ENCODE data around the gene MAMSTR. TPM values are rescaled to one million over a fixed set of nuclear protein-coding genes. Genes with fewer than 3 reads are reported as not detected.

Gene MAMSTR
- total and polyA plus RNA-seq, 2 of the 4 experiments (the other 2 are of a cell fraction), result 0.18 to 1.9 TPM

DNA sequence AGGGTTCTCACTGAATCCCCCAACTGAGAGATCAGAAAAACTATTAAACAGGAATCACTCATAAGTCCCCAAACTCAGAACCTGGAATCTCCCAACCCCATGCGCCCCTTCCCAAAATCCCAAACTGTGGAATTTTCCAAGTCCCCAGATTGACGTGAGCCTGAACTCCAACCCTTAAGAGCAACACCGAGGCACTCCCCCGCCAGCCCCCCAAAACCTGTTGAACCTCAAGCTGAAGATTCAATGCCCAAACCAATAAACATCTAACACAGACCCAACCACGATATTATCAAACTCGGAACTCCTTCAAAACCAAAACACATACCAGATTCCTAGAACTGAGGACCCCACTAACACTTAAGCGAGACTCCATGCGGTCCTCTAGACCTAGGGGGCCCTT is 26.6 kb upstream of the MAMSTR start:
- intact Hi-C loops (cut with micrococcal nuclease) (no loop called here), dilution Hi-C loops (cut with HindIII; ENCODE audit: low sequenced_read_pairs, unreplicated experiment) (no loop called here), in situ Hi-C loops (cut with MboI; ENCODE audit: low sequenced_read_pairs) (no loop called here)
- WGBS, 2 experiments (ENCODE audit: extremely low coverage in 2 of 2, insufficient read length in 1 of 2), result 83% methylated on average over 1 of the region's 8 CpGs; no CpG with 5 or more reads in 1 of the 2 experiments
- Histone ChIP-seq H3K4me1 (ENCODE audit: control insufficient read depth, insufficient read depth, low read length) (no peaks in the 10 kb centered on the region), H3K4me3 (ENCODE audit: insufficient read depth, low read depth, low read length) (no peak overlapping the region), H2AK9ac (replicated peaks; ENCODE audit: low read depth, low read length, poor library complexity) (peak overlapping the region; percentile 79), H2BK5ac (ENCODE audit: low read depth, low read length, poor library complexity, severe bottlenecking) (no peak overlapping the region), H4K8ac (ENCODE audit: low read depth in 2 of 2, low read length in 2 of 2) (peak overlapping the region; percentile 28 to 99; a peak in 3 of 4 replicates), H4K91ac (ENCODE audit: insufficient read depth, low read depth, low read length) (no peak overlapping the region), H3K56ac (ENCODE audit: extremely low read depth, insufficient read depth, low read length) (no peak overlapping the region), H3K27ac (ENCODE audit: insufficient read depth, low read length) (no peak overlapping the region), H2AFZ (replicated peaks; ENCODE audit: low read length, poor library complexity) (peak overlapping the region; percentile 96), H3K36me3 (ENCODE audit: control insufficient read depth, insufficient read depth, low read length) (no peaks in the 10 kb centered on the region), H2AK5ac (ENCODE audit: low read depth, low read length) (peak overlapping the region; percentile 40; the same call in 1 of the 2 replicates), H2BK15ac (ENCODE audit: low read depth, low read length) (no peak overlapping the region), H3K4ac (ENCODE audit: low read depth, low read length) (no peak overlapping the region), H3K4me2 (ENCODE audit: low read depth, low read length) (no peak overlapping the region), H3K27me3 (ENCODE audit: control insufficient read depth, insufficient read depth, low read length) (peaks cover 9% of the 10 kb centered on the region; the same call in 1 of the 2 replicates), H4K5ac (ENCODE audit: low read depth, low read length) (no peak overlapping the region), H4K20me1 (ENCODE audit: insufficient read depth, low read length) (no peaks in the 10 kb centered on the region), H3K18ac (ENCODE audit: low read depth, low read length) (no peak overlapping the region), H3K14ac (replicated peaks; ENCODE audit: low read depth, low read length) (no peak overlapping the region), H2BK20ac (ENCODE audit: low read depth, low read length) (no peak overlapping the region), H2BK120ac (ENCODE audit: low read depth, low read length) (no peak overlapping the region), H3K9me1 (ENCODE audit: insufficient read depth, low read length) (no peaks in the 10 kb centered on the region), H3K79me1 (ENCODE audit: low read depth in 1 of 2, low read length in 2 of 2) (no peaks in the 10 kb centered on the region), H3K9me3 (ENCODE audit: control insufficient read depth, insufficient read depth, low read length) (no peaks in the 10 kb centered on the region), H3K9ac (ENCODE audit: low read depth, low read length) (no peak overlapping the region), H3K23ac (ENCODE audit: low read depth, low read length) (no peak overlapping the region)
- ATAC-seq (ENCODE audit: low read depth) (no peak), DNase-seq (no peak)
- POLR2A ChIA-PET (ENCODE audit: unreplicated experiment), result no interaction called here
- TF ChIP-seq BHLHE40 (IDR thresholded peaks at IDR 0.05; ENCODE audit: low read depth, low read length), result no peak
- TF ChIP-seq RCOR1 (IDR thresholded peaks at IDR 0.05; ENCODE audit: insufficient replicate concordance, low read length), result no peak
- no peak for TF ChIP-seq MAFK (IDR thresholded peaks at IDR 0.05; ENCODE audit: low read depth, low read length)
- TF ChIP-seq CEBPB (IDR thresholded peaks at IDR 0.05; ENCODE audit: low read depth, low read length), result no peak
- TF ChIP-seq, protein P1, sequence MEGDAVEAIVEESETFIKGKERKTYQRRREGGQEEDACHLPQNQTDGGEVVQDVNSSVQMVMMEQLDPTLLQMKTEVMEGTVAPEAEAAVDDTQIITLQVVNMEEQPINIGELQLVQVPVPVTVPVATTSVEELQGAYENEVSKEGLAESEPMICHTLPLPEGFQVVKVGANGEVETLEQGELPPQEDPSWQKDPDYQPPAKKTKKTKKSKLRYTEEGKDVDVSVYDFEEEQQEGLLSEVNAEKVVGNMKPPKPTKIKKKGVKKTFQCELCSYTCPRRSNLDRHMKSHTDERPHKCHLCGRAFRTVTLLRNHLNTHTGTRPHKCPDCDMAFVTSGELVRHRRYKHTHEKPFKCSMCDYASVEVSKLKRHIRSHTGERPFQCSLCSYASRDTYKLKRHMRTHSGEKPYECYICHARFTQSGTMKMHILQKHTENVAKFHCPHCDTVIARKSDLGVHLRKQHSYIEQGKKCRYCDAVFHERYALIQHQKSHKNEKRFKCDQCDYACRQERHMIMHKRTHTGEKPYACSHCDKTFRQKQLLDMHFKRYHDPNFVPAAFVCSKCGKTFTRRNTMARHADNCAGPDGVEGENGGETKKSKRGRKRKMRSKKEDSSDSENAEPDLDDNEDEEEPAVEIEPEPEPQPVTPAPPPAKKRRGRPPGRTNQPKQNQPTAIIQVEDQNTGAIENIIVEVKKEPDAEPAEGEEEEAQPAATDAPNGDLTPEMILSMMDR (conservative IDR thresholded peaks at IDR 0.05; ENCODE audit: low read depth, low read length), result no peak
- TF ChIP-seq MXI1 (IDR thresholded peaks at IDR 0.05; ENCODE audit: borderline replicate concordance, low read depth, low read length), result no peak
- TF ChIP-seq, protein P2, sequence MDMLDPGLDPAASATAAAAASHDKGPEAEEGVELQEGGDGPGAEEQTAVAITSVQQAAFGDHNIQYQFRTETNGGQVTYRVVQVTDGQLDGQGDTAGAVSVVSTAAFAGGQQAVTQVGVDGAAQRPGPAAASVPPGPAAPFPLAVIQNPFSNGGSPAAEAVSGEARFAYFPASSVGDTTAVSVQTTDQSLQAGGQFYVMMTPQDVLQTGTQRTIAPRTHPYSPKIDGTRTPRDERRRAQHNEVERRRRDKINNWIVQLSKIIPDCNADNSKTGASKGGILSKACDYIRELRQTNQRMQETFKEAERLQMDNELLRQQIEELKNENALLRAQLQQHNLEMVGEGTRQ (IDR thresholded peaks at IDR 0.05; ENCODE audit: low read depth, low read length), result no peak
- TF ChIP-seq CHD1 (IDR thresholded peaks at IDR 0.05; ENCODE audit: low read depth, low read length), result no peak
- TF ChIP-seq SMC3 (IDR thresholded peaks at IDR 0.05; ENCODE audit: low read depth, low read length), result no peak
- TF ChIP-seq POLR2A (IDR thresholded peaks at IDR 0.05; ENCODE audit: low read depth, low read length), result no peak
- no peak for TF ChIP-seq RAD21 (IDR thresholded peaks at IDR 0.05; ENCODE audit: low read length)
- no peak for TF ChIP-seq FOS (IDR thresholded peaks at IDR 0.05; ENCODE audit: low read depth, low read length)
- no peak for TF ChIP-seq MAZ (IDR thresholded peaks at IDR 0.05; ENCODE audit: borderline replicate concordance, low read depth, low read length)
- no peak for TF ChIP-seq NFE2L2 (IDR thresholded peaks at IDR 0.05; ENCODE audit: low read depth, low read length)
- no peak for TF ChIP-seq RFX5 (IDR thresholded peaks at IDR 0.05; ENCODE audit: low read depth, low read length)
- TF ChIP-seq, protein P3, sequence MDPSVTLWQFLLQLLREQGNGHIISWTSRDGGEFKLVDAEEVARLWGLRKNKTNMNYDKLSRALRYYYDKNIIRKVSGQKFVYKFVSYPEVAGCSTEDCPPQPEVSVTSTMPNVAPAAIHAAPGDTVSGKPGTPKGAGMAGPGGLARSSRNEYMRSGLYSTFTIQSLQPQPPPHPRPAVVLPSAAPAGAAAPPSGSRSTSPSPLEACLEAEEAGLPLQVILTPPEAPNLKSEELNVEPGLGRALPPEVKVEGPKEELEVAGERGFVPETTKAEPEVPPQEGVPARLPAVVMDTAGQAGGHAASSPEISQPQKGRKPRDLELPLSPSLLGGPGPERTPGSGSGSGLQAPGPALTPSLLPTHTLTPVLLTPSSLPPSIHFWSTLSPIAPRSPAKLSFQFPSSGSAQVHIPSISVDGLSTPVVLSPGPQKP (IDR thresholded peaks at IDR 0.05; ENCODE audit: borderline replicate concordance, low read depth, low read length), result no peak
- CTCF ChIA-PET, result interaction anchor here (1.1 kb wide), 1 partner anchor 13 kb away, joined by 3 read pairs; no protein-coding TSS in a partner anchor
- BruUV-seq (replicated peaks), result no TSS peak
